Calu3 (cell line): ENCODE results near the gene CIAO1. TPM values are rescaled to one million over a fixed set of nuclear protein-coding genes. Genes with fewer than 3 reads are reported as not detected.
"Not testable (repeated sequence)": the region's sequence is repeated elsewhere in the genome, so short reads cannot be mapped to it uniquely, and the experiment has no call there.

Experiments used
- BruUV-seq: library from RNA; stranded (reverse); fragments of 400-500 nt; replicated peaks from 2 replicates; lab custom pipeline; 2021; lab: Mats Ljungman, UMichigan
- CTCF ChIA-PET: fragments of 300-600 bp; sonication (Branson Sonifier 250); formaldehyde crosslinking; loops from one replicate; lab custom pipeline; 2022; ENCODE audit warnings: antibody characterized with exemption; lab: Charles Lee
- DNase-seq: peaks from one replicate; pipeline ENCODE4 v3.0.0; 2022
- H3K27ac Mint-ChIP-seq: one replicate; pipeline ENCODE4 v1.8.0; 2022; ENCODE audit warnings: mixed read lengths; ENCODE audit not compliant: unreplicated experiment
- H3K27me3 Mint-ChIP-seq: one replicate; pipeline ENCODE4 v1.8.0; 2022; ENCODE audit warnings: mixed read lengths; ENCODE audit not compliant: unreplicated experiment
- H3K36me3 Mint-ChIP-seq: one replicate; pipeline ENCODE4 v1.8.0; 2022; ENCODE audit warnings: mild to moderate bottlenecking, moderate library complexity, mixed read lengths; ENCODE audit not compliant: insufficient read depth, unreplicated experiment
- H3K4me1 Mint-ChIP-seq: one replicate; pipeline ENCODE4 v1.8.0; 2022; ENCODE audit warnings: mild to moderate bottlenecking, low read depth, mixed read lengths; ENCODE audit not compliant: unreplicated experiment
- H3K4me3 Mint-ChIP-seq: one replicate; pipeline ENCODE4 v1.8.0; 2022; ENCODE audit warnings: mild to moderate bottlenecking, low read depth, moderate library complexity, mixed read lengths; ENCODE audit not compliant: unreplicated experiment
- H3K9me3 Mint-ChIP-seq: one replicate; pipeline ENCODE4 v1.8.0; 2022; ENCODE audit warnings: low read depth, mixed read lengths; ENCODE audit not compliant: unreplicated experiment
- intact Hi-C: fragments of 100-400 bp; cut with micrococcal nuclease; formaldehyde crosslinking; loops from one replicate; pipeline ENCODE4 v1.10.0; 2022; ENCODE audit not compliant: unreplicated experiment
- total RNA-seq: library from RNA; stranded (reverse); gene quantifications from 2 replicates; pipeline ENCODE4 v1.2.3, GENCODE V29; 2022
- TF ChIP-seq, protein P1 (sequence below): fragments of 200-600 bp; IDR thresholded peaks from one replicate; pipeline ENCODE4 v1.8.0; 2022; ENCODE audit warnings: antibody characterized with exemption; ENCODE audit not compliant: unreplicated experiment

The CIAO1 gene
- total RNA-seq, 1 experiment from 2014 or later: 75.7 TPM

DNA sequence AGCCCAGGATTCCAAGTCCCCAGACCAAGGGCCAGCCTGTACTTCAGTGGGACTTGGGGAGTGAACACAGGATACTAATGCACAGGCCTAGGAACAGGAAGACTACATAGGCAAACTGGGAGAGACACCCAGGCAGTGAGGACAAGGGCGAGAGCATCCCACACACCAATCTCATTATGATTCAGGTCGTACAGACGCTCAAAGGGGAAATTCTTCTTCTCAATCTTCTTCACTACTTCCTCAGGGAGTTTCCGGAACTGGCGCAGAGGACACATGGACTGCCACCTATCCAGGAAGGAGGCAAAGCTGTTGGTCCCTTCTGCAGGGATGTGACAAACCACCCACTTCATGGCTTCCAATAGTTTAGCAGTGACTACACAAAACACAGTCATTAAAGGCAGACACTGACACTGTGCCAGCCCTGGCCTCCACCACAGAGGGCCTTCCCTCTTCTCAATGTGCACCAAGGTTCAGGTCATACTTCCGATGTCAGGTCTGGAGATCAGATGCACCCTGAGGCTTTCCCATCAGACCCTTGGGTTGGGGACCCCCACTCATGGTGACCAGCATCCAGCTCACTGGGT is 21.3 kb downstream of the CIAO1 start:
- no TSS peak for BruUV-seq
- TF ChIP-seq, protein P1, sequence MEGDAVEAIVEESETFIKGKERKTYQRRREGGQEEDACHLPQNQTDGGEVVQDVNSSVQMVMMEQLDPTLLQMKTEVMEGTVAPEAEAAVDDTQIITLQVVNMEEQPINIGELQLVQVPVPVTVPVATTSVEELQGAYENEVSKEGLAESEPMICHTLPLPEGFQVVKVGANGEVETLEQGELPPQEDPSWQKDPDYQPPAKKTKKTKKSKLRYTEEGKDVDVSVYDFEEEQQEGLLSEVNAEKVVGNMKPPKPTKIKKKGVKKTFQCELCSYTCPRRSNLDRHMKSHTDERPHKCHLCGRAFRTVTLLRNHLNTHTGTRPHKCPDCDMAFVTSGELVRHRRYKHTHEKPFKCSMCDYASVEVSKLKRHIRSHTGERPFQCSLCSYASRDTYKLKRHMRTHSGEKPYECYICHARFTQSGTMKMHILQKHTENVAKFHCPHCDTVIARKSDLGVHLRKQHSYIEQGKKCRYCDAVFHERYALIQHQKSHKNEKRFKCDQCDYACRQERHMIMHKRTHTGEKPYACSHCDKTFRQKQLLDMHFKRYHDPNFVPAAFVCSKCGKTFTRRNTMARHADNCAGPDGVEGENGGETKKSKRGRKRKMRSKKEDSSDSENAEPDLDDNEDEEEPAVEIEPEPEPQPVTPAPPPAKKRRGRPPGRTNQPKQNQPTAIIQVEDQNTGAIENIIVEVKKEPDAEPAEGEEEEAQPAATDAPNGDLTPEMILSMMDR: no peak
- Mint-ChIP-seq H3K27ac (no peak overlapping the region), H3K4me1 (no peaks in the 10 kb centered on the region), H3K36me3 (peaks cover 50% of the 10 kb centered on the region), H3K4me3 (no peak overlapping the region), H3K27me3 (no peaks in the 10 kb centered on the region), H3K9me3 (no peaks in the 10 kb centered on the region)
- CTCF ChIA-PET: no interaction called here
- intact Hi-C loops: no loop called here
- no peak for DNase-seq

DNA sequence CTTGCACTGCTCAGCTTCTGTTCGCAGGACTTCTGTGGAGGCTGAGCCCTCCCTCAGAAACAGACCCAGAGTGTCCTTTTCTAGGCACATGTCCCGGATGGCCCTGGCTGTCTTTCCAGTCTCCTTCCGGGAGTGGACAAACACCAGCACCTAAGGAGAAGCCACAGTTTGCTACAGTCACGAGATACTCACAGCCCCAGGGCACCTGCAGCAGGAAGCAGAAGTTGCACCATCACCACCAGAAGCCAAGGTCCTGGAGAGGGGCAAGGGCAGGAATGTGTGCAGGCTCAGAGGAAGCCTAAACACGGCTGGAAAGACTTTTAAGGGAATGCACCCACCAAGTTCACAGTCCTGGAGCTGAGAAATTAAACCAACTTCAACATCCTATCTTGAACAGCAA is 25.7 kb downstream of the CIAO1 start:
- intact Hi-C loops: no loop called here
- TF ChIP-seq, protein P1: no peak
- Mint-ChIP-seq H3K4me1 (no peaks in the 10 kb centered on the region), H3K36me3 (peaks cover 63% of the 10 kb centered on the region), H3K27me3 (no peaks in the 10 kb centered on the region), H3K4me3 (no peak overlapping the region), H3K9me3 (no peaks in the 10 kb centered on the region), H3K27ac (no peak overlapping the region)
- no TSS peak for BruUV-seq
- no peak for DNase-seq
- CTCF ChIA-PET: interaction anchor here (0.7 kb wide), 1 partner anchor 8 kb away, joined by 3 read pairs; no protein-coding TSS in a partner anchor

DNA sequence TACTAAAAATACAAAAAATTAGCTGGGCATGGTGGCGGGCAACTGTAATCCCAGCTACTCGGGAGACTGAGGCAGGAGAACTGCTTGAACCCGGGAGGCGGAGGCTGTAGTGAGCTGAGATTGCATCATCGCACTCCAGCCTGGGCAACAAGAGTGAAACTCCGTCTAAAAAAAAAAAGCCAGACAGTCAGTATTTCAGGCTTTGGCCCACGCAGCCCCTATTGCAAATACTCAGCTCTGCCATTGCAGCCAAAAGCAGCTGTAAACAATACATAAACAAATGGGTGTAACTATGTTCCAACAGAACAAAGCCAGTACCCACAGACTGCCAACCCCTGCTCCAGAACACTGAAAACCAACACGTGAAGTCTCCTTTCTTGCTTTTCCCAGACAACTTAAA is 28.2 kb downstream of the CIAO1 start:
- DNase-seq, H3K27me3 Mint-ChIP-seq, H3K4me1 Mint-ChIP-seq, H3K27ac Mint-ChIP-seq, H3K4me3 Mint-ChIP-seq, intact Hi-C loops, CTCF ChIA-PET, H3K9me3 Mint-ChIP-seq, BruUV-seq: not testable (repeated sequence)
- peaks cover 51% of the 10 kb centered on the region for H3K36me3 Mint-ChIP-seq

DNA sequence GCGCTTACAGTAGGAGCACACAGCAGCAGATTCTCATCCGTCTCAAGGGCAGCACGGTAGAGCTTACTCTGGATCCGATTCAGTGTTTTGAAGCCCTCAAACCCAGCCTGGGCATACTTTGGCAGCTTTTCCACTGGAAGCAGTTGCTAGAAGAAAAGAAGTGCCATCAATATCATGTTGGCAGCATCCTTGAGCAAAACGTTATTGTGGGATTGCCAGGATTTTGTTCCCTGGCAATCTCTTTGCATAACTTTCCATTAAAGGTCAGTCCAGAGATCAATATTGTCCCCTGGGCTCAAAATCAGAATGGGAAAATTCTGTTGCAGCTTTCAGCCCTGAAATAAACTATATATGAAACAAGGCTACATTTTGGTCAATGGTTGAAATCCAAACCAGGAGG is 30.9 kb downstream of the CIAO1 start:
- CTCF ChIA-PET: no interaction called here
- Mint-ChIP-seq H3K4me1 (peaks cover 2% of the 10 kb centered on the region), H3K27ac (no peak overlapping the region), H3K27me3 (no peaks in the 10 kb centered on the region), H3K4me3 (no peak overlapping the region), H3K36me3 (peaks cover 51% of the 10 kb centered on the region), H3K9me3 (no peaks in the 10 kb centered on the region)
- DNase-seq: no peak
- intact Hi-C loops: no loop called here
- TF ChIP-seq, protein P1: no peak
- no TSS peak for BruUV-seq

DNA sequence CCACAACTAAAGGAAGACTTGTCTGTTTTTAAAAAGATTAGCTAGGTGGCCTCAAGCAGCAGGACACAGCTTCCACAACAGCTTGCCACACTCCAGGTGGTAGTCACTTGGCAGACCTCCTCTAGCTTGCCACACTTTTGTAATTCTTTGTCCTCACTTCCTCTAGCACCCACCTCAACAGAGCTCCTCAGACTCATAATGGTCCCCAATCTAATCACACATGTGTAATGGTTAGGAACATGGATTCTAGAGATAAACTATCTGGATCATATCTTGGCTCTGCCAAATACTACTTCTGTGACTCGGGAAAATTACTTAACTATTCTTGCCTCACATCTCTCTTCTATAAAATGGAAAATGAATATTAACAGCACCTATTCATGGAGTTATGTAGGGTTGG is 35.8 kb downstream of the CIAO1 start:
- Mint-ChIP-seq H3K9me3 (no peaks in the 10 kb centered on the region), H3K4me1 (peaks cover 21% of the 10 kb centered on the region), H3K36me3 (peaks cover 59% of the 10 kb centered on the region), H3K27me3 (no peaks in the 10 kb centered on the region), H3K27ac (no peak overlapping the region), H3K4me3 (no peak overlapping the region)
- BruUV-seq: no TSS peak
- CTCF ChIA-PET: no interaction called here
- TF ChIP-seq, protein P1: no peak
- intact Hi-C loops: no loop called here
- DNase-seq: no peak
